ENCODE measurements around the gene RDH16. TPM values are rescaled to one million over a fixed set of nuclear protein-coding genes. Genes with fewer than 3 reads are reported as not detected.

Gene RDH16
- total and polyA plus RNA-seq, 8 donors: 0.08 to 0.84 (median 0.31) TPM

GRCh38 chr12:56932867-56933266 is 24.5 kb downstream of the RDH16 start:
- H3K9me3 ChIP-seq: no peaks in the 10 kb centered on the region
- no peaks in the 10 kb centered on the region for H3K4me1 ChIP-seq
- TF ChIP-seq CTCF (IDR thresholded peaks at IDR 0.05): no peak
- peak in 2 of 4 donors; percentile 43 to 63 for ATAC-seq
- 93 to 98% methylated on average over 1 of the region's 1 CpG for WGBS, 2 donors
- H3K27me3 ChIP-seq: no peaks in the 10 kb centered on the region
- no peak for FAIRE-seq
- intact Hi-C loops (cut with DNase I): no loop called here
- H3K36me3 ChIP-seq: no peaks in the 10 kb centered on the region
- no peak for DNase-seq
- H3K4me3 ChIP-seq: no peak overlapping the region
- H3K27ac ChIP-seq: no peak overlapping the region

- 86 to 89% methylated on average over 5 of the region's 5 CpGs for WGBS, 2 donors
- FAIRE-seq: no peak
- H3K4me1 ChIP-seq: no peaks in the 10 kb centered on the region
- intact Hi-C loops (cut with DNase I): no loop called here
- H3K36me3 ChIP-seq: no peaks in the 10 kb centered on the region
- H3K4me3 ChIP-seq: no peak overlapping the region
- no peak overlapping the region for H3K27ac ChIP-seq
- H3K27me3 ChIP-seq: no peaks in the 10 kb centered on the region
- ATAC-seq: no peak
- no peaks in the 10 kb centered on the region for H3K9me3 ChIP-seq
- no peak for DNase-seq
- TF ChIP-seq CTCF (IDR thresholded peaks at IDR 0.05): no peak
Observed at GRCh38 chr12:56932146-56932545, 25.3 kb downstream of the RDH16 start.

- H3K4me3 ChIP-seq: no peak overlapping the region
- no peaks in the 10 kb centered on the region for H3K36me3 ChIP-seq
- TF ChIP-seq CTCF (IDR thresholded peaks at IDR 0.05): no peak
- H3K27ac ChIP-seq: no peak overlapping the region
- no peak for DNase-seq
- H3K4me1 ChIP-seq: no peaks in the 10 kb centered on the region
- peak in 3 of 4 donors; percentile 57 to 73 (median 68) for ATAC-seq
- intact Hi-C loops (cut with DNase I): no loop called here
- 80 to 87% methylated on average over 2 of the region's 2 CpGs for WGBS, 2 donors
- no peak for FAIRE-seq
- no peaks in the 10 kb centered on the region for H3K9me3 ChIP-seq
- H3K27me3 ChIP-seq: no peaks in the 10 kb centered on the region
Observed at GRCh38 chr12:56931474-56931978, 25.9 kb downstream of the RDH16 start.

- intact Hi-C loops (cut with DNase I): no loop called here
- DNase-seq: no peak
- no peak overlapping the region for H3K4me3 ChIP-seq
- H3K36me3 ChIP-seq: no peaks in the 10 kb centered on the region
- 82 to 83% methylated on average over 8 of the region's 8 CpGs for WGBS, 2 donors
- ATAC-seq: no peak
- no peak overlapping the region for H3K27ac ChIP-seq
- H3K4me1 ChIP-seq: no peaks in the 10 kb centered on the region
- no peaks in the 10 kb centered on the region for H3K9me3 ChIP-seq
- FAIRE-seq: no peak
- H3K27me3 ChIP-seq: no peaks in the 10 kb centered on the region
- no peak for TF ChIP-seq CTCF (IDR thresholded peaks at IDR 0.05)
Observed at GRCh38 chr12:56930241-56930640, 27.2 kb downstream of the RDH16 start.

- DNase-seq (no peak), FAIRE-seq (no peak)
- WGBS, 2 donors: 84 to 88% methylated on average over 4 of the region's 4 CpGs
Observed at GRCh38 chr12:56929780-56930179, 27.6 kb downstream of the RDH16 start.

More at GRCh38 chr12:56929780-56930179, 27.6 kb downstream of the RDH16 start:
- ATAC-seq: no peak
- Histone ChIP-seq H3K27me3 (no peaks in the 10 kb centered on the region), H3K27ac (no peak overlapping the region), H3K4me3 (no peak overlapping the region), H3K9me3 (no peaks in the 10 kb centered on the region), H3K36me3 (no peaks in the 10 kb centered on the region), H3K4me1 (no peaks in the 10 kb centered on the region)
- no peak for TF ChIP-seq CTCF (IDR thresholded peaks at IDR 0.05)
- intact Hi-C loops (cut with DNase I): no loop called here

Data from pancreas (tissue), 10 donors.